GM23338 (cell line): ENCODE results near the gene CASK. TPM values are rescaled to one million over a fixed set of nuclear protein-coding genes. Genes with fewer than 3 reads are reported as not detected.

Experiments
- ATAC-seq: fragments of 200-7000 bp; cut with Tn5 transposase; 3 replicates; pipeline ENCODE4 v1.9.1; 2020
- DNase-seq: peaks from one replicate; pipeline ENCODE4 v3.0.0-alpha.2; 2015; ENCODE audit warnings: low spot score
- H2AFZ ChIP-seq: fragments of 200-600 bp; sonication (generic); 2 replicates; pipeline ENCODE4 v1.8.0; 2016; ENCODE audit warnings: antibody characterized with exemption, mild to moderate bottlenecking, moderate library complexity
- H3F3A ChIP-seq: fragments of 200-600 bp; sonication (generic); replicated peaks from 2 replicates; pipeline ENCODE4 v1.8.0; 2017; ENCODE audit warnings: antibody characterized with exemption, mixed run types, low read depth
- H3K27ac ChIP-seq: fragments of 200-600 bp; sonication (generic); 2 replicates; pipeline ENCODE4 v1.6.1; 2016; ENCODE audit warnings: low read depth
- H3K27me3 ChIP-seq: fragments of 200-600 bp; sonication (generic); 2 replicates; pipeline ENCODE4 v1.8.0; 2016; ENCODE audit warnings: mild to moderate bottlenecking, mixed run types, moderate library complexity; ENCODE audit not compliant: insufficient read depth
- H3K36me3 ChIP-seq: fragments of 200-600 bp; sonication (generic); 2 replicates; pipeline ENCODE4 v1.8.0; 2016; ENCODE audit warnings: mild to moderate bottlenecking; ENCODE audit not compliant: insufficient read depth
- H3K4me1 ChIP-seq: fragments of 200-600 bp; sonication (generic); 2 replicates; pipeline ENCODE4 v1.8.0; 2016; ENCODE audit warnings: mild to moderate bottlenecking, moderate library complexity; ENCODE audit not compliant: insufficient read depth
- H3K4me2 ChIP-seq: fragments of 200-600 bp; sonication (generic); 2 replicates; pipeline ENCODE4 v1.7.1; 2017; ENCODE audit warnings: mixed run types
- H3K4me3 ChIP-seq: fragments of 200-600 bp; sonication (generic); 2 replicates; pipeline ENCODE4 v1.6.1; 2016; ENCODE audit warnings: mixed run types
- H3K79me2 ChIP-seq: fragments of 200-600 bp; sonication (generic); replicated peaks from 2 replicates; pipeline ENCODE4 v1.8.0; 2017; ENCODE audit warnings: mild to moderate bottlenecking; ENCODE audit not compliant: insufficient read depth
- H3K9me2 ChIP-seq: fragments of 200-600 bp; sonication (generic); 2 replicates; pipeline ENCODE4 v1.8.0; 2017; ENCODE audit not compliant: insufficient read depth
- H4K20me1 ChIP-seq: fragments of 200-600 bp; sonication (generic); replicated peaks from 2 replicates; pipeline ENCODE4 v1.8.0; 2017; ENCODE audit warnings: mild to moderate bottlenecking; ENCODE audit not compliant: insufficient read depth
- H3K27ac Mint-ChIP-seq: 2 replicates; pipeline ENCODE4 v1.8.0; 2020; ENCODE audit warnings: inconsistent platforms, mild to moderate bottlenecking, moderate library complexity, mixed read lengths
- H3K27me3 Mint-ChIP-seq: 3 replicates; pipeline ENCODE4 v1.8.0; 2022; ENCODE audit warnings: low read depth, mild to moderate bottlenecking, moderate library complexity, mixed read lengths, inconsistent platforms; ENCODE audit not compliant: insufficient read depth, poor library complexity
- H3K36me3 Mint-ChIP-seq: 3 replicates; pipeline ENCODE4 v1.8.0; 2021; ENCODE audit warnings: low read depth, mild to moderate bottlenecking, inconsistent platforms, moderate library complexity, mixed read lengths
- H3K4me1 Mint-ChIP-seq: 3 replicates; pipeline ENCODE4 v1.8.0; 2020; ENCODE audit warnings: mild to moderate bottlenecking, inconsistent platforms, mixed read lengths
- H3K4me3 Mint-ChIP-seq: 3 replicates; pipeline ENCODE4 v1.8.0; 2021; ENCODE audit warnings: moderate library complexity, mild to moderate bottlenecking, inconsistent platforms, mixed read lengths
- H3K9me3 Mint-ChIP-seq: 3 replicates; pipeline ENCODE4 v1.8.0; 2020; ENCODE audit warnings: moderate library complexity, mild to moderate bottlenecking, inconsistent platforms, mixed read lengths
- CTCF ChIP-seq, 2 experiments: fragments of 200-600 bp in 1 of 2; sonication (generic) in 1 of 2; conservative IDR thresholded peaks; 2 replicates each; pipeline versions ENCODE4 v1.5.1 to v1.6.1; 2016 to 2017; ENCODE audit warnings: antibody characterized with exemption in 2 of 2, low read depth in 2 of 2, mild to moderate bottlenecking in 2 of 2, moderate library complexity in 1 of 2
- EZH2 ChIP-seq: fragments of 200-600 bp; sonication (generic); IDR thresholded peaks from one replicate; pipeline ENCODE4 v1.8.0; 2017; ENCODE audit warnings: antibody characterized with exemption, mild to moderate bottlenecking, low read depth; ENCODE audit not compliant: unreplicated experiment
- NANOG ChIP-seq: IDR thresholded peaks from 2 replicates; pipeline ENCODE4 v1.6.1; 2016; ENCODE audit warnings: antibody characterized with exemption, borderline replicate concordance
- POLR2AphosphoS5 ChIP-seq: IDR thresholded peaks from 2 replicates; pipeline ENCODE4 v1.6.1; 2016; ENCODE audit warnings: antibody characterized with exemption, low read depth
- STAT1 ChIP-seq: IDR thresholded peaks from one replicate; pipeline ENCODE4 v1.6.1; 2016; ENCODE audit warnings: antibody characterized with exemption; ENCODE audit not compliant: unreplicated experiment
- ZNF114 ChIP-seq: fragments of 250-450 bp; sonication (Bioruptor Pico); IDR thresholded peaks from 2 replicates; pipeline ENCODE4 v1.5.0; 2020; ENCODE audit warnings: mild to moderate bottlenecking, moderate library complexity
- ZNF331 ChIP-seq: fragments of 250-450 bp; sonication (Bioruptor Pico); IDR thresholded peaks from 2 replicates; pipeline ENCODE4 v1.5.0; 2020; ENCODE audit warnings: low read depth, mild to moderate bottlenecking, moderate library complexity
- polyA plus RNA-seq: library from polyadenylated mRNA; unstranded; fragments of >200 nt; fragmentation: Nextera tagmentation; extraction: Ambion mirVana; gene quantifications from 2 replicates; pipeline ENCODE4 v1.2.1, GENCODE V29; 2016
- total RNA-seq: library from RNA; depleted of rRNA; stranded (reverse); fragments of >200 nt; shearing (Covaris generic); gene quantifications from 2 replicates; pipeline ENCODE4 v1.2.3, GENCODE V29; 2014
- TF ChIP-seq, protein P1 (sequence below): fragments of 250-450 bp; sonication (Bioruptor Pico); IDR thresholded peaks from 2 replicates; pipeline ENCODE4 v1.5.0; 2020; ENCODE audit warnings: mild to moderate bottlenecking, moderate library complexity

CASK gene
- total and polyA plus RNA-seq, 2 experiments from 2014 or later, result 15.3 to 44.4 TPM

DNA sequence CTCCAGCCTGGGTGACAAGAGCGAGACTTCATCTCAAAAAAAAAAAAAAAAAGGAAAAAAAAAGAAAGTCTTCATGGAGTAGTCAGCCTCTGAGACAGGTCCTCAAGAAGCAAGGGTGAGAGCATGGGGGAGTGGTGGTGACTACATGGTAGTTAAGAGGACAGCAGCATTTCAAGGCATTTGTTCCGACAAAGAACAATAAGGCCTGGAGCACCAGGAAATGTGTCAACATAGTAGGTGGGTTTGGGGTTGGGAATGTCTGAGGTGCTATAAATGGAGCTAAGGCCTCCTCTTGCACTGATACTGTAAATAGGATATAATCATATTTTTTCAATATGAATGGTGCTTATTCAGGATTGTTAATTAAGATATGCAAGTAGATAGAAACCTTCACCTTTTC is 165.0 kb downstream of the CASK start (continued):
- TF ChIP-seq, protein P1, sequence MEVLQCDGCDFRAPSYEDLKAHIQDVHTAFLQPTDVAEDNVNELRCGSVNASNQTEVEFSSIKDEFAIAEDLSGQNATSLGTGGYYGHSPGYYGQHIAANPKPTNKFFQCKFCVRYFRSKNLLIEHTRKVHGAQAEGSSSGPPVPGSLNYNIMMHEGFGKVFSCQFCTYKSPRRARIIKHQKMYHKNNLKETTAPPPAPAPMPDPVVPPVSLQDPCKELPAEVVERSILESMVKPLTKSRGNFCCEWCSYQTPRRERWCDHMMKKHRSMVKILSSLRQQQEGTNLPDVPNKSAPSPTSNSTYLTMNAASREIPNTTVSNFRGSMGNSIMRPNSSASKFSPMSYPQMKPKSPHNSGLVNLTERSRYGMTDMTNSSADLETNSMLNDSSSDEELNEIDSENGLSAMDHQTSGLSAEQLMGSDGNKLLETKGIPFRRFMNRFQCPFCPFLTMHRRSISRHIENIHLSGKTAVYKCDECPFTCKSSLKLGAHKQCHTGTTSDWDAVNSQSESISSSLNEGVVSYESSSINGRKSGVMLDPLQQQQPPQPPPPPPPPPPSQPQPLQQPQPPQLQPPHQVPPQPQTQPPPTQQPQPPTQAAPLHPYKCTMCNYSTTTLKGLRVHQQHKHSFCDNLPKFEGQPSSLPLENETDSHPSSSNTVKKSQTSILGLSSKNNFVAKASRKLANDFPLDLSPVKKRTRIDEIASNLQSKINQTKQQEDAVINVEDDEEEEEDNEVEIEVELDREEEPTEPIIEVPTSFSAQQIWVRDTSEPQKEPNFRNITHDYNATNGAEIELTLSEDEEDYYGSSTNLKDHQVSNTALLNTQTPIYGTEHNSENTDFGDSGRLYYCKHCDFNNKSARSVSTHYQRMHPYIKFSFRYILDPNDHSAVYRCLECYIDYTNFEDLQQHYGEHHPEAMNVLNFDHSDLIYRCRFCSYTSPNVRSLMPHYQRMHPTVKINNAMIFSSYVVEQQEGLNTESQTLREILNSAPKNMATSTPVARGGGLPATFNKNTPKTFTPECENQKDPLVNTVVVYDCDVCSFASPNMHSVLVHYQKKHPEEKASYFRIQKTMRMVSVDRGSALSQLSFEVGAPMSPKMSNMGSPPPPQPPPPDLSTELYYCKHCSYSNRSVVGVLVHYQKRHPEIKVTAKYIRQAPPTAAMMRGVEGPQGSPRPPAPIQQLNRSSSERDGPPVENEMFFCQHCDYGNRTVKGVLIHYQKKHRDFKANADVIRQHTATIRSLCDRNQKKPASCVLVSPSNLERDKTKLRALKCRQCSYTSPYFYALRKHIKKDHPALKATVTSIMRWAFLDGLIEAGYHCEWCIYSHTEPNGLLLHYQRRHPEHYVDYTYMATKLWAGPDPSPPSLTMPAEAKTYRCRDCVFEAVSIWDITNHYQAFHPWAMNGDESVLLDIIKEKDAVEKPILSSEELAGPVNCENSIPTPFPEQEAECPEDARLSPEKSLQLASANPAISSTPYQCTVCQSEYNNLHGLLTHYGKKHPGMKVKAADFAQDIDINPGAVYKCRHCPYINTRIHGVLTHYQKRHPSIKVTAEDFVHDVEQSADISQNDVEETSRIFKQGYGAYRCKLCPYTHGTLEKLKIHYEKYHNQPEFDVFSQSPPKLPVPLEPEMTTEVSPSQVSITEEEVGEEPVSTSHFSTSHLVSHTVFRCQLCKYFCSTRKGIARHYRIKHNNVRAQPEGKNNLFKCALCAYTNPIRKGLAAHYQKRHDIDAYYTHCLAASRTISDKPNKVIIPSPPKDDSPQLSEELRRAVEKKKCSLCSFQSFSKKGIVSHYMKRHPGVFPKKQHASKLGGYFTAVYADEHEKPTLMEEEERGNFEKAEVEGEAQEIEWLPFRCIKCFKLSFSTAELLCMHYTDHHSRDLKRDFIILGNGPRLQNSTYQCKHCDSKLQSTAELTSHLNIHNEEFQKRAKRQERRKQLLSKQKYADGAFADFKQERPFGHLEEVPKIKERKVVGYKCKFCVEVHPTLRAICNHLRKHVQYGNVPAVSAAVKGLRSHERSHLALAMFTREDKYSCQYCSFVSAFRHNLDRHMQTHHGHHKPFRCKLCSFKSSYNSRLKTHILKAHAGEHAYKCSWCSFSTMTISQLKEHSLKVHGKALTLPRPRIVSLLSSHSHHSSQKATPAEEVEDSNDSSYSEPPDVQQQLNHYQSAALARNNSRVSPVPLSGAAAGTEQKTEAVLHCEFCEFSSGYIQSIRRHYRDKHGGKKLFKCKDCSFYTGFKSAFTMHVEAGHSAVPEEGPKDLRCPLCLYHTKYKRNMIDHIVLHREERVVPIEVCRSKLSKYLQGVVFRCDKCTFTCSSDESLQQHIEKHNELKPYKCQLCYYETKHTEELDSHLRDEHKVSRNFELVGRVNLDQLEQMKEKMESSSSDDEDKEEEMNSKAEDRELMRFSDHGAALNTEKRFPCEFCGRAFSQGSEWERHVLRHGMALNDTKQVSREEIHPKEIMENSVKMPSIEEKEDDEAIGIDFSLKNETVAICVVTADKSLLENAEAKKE (CRISPR knock-in tag), result no peak
- TF ChIP-seq STAT1 (no peak), ZNF331 (CRISPR knock-in tag) (no peak)

- H3K27me3 Mint-ChIP-seq, result no peaks in the 10 kb centered on the region
- no peak for TF ChIP-seq POLR2AphosphoS5
- TF ChIP-seq CTCF (conservative IDR thresholded peaks at IDR 0.05; ENCODE audit: low read depth in 2 of 2), result no peak
- TF ChIP-seq EZH2, result no peak
- TF ChIP-seq ZNF331 (CRISPR knock-in tag), result no peak
- TF ChIP-seq ZNF114 (CRISPR knock-in tag), result no peak
- TF ChIP-seq NANOG, result no peak
- TF ChIP-seq, protein P1 (CRISPR knock-in tag), result no peak
- H2AFZ ChIP-seq, result no peak overlapping the region
- no peak overlapping the region for H3K27ac ChIP-seq
- no peak overlapping the region for H3K4me3 Mint-ChIP-seq
- no peaks in the 10 kb centered on the region for H3K79me2 ChIP-seq
- H3K36me3 Mint-ChIP-seq, result peaks cover 3% of the 10 kb centered on the region; the same call in 2 of the 3 replicates
- H3K4me2 ChIP-seq, result no peak overlapping the region
- H3K36me3 ChIP-seq, result no peaks in the 10 kb centered on the region
- no peaks in the 10 kb centered on the region for H3K27me3 ChIP-seq
- no peaks in the 10 kb centered on the region for H3K9me3 Mint-ChIP-seq
- no peaks in the 10 kb centered on the region for H3F3A ChIP-seq
- no peaks in the 10 kb centered on the region for H3K9me2 ChIP-seq
- H3K4me1 ChIP-seq, result no peaks in the 10 kb centered on the region
- H3K27ac Mint-ChIP-seq, result no peak overlapping the region
- H4K20me1 ChIP-seq, result no peaks in the 10 kb centered on the region
- no peaks in the 10 kb centered on the region for H3K4me1 Mint-ChIP-seq
- no peak for ATAC-seq
- DNase-seq, result no peak
- no peak overlapping the region for H3K4me3 ChIP-seq
These were observed 172.6 kb downstream of the CASK start for GRCh38 chrX:41750716-41751115.
